Measurements from ENCODE around the gene LOXL1. TPM values are rescaled to one million over a fixed set of nuclear protein-coding genes. Genes with fewer than 3 reads are reported as not detected.
"Not testable (repeated sequence)": the region's sequence is repeated elsewhere in the genome, so short reads cannot be mapped to it uniquely, and the experiment has no call there.

Gene LOXL1
- total RNA-seq, 1 donor from 2014 or later = 5.3 TPM

GRCh38 chr15:73972984-73973682 is 46.9 kb downstream of the LOXL1 start:
- peak; percentile 68 for DNase-seq (ENCODE audit: low read depth)

GRCh38 chr15:73973683-73974200 is 47.5 kb downstream of the LOXL1 start:
- FAIRE-seq; H3K36me3 ChIP-seq (ENCODE audit: control insufficient read depth, insufficient read depth, low read length); DNase-seq (ENCODE audit: low read depth); H3K4me3 ChIP-seq (ENCODE audit: low read depth, low read length); H3K27me3 ChIP-seq (ENCODE audit: control insufficient read depth, insufficient read depth, low read length): not testable (repeated sequence)

More at GRCh38 chr15:73972984-73973682, 46.9 kb downstream of the LOXL1 start:
- Histone ChIP-seq H3K36me3 (ENCODE audit: control insufficient read depth, insufficient read depth, low read length) (no peaks in the 10 kb centered on the region), H3K27me3 (ENCODE audit: control insufficient read depth, insufficient read depth, low read length) (no peaks in the 10 kb centered on the region), H3K4me3 (ENCODE audit: low read depth, low read length) (no peak overlapping the region)
- FAIRE-seq = no peak
- peak; percentile 96 for TF ChIP-seq CTCF (IDR thresholded peaks at IDR 0.05; ENCODE audit: insufficient read depth, low read length, severe bottlenecking)

- H3K27me3 ChIP-seq (ENCODE audit: control insufficient read depth, insufficient read depth, low read length); DNase-seq (ENCODE audit: low read depth); H3K36me3 ChIP-seq (ENCODE audit: control insufficient read depth, insufficient read depth, low read length); H3K4me3 ChIP-seq (ENCODE audit: low read depth, low read length); FAIRE-seq: not testable (repeated sequence)
Observed at GRCh38 chr15:73975440-73976125, 49.3 kb downstream of the LOXL1 start.

GRCh38 chr15:73978896-73979295 is 52.6 kb downstream of the LOXL1 start:
- no peak for TF ChIP-seq CTCF (IDR thresholded peaks at IDR 0.05; ENCODE audit: insufficient read depth, low read length, severe bottlenecking)
- DNase-seq (ENCODE audit: low read depth) = no peak
- Histone ChIP-seq H3K36me3 (ENCODE audit: control insufficient read depth, insufficient read depth, low read length) (no peaks in the 10 kb centered on the region), H3K27me3 (ENCODE audit: control insufficient read depth, insufficient read depth, low read length) (no peaks in the 10 kb centered on the region), H3K4me3 (ENCODE audit: low read depth, low read length) (no peak overlapping the region)
- FAIRE-seq = no peak

- FAIRE-seq (no peak), DNase-seq (ENCODE audit: low read depth) (no peak)
- H3K27me3 ChIP-seq (ENCODE audit: control insufficient read depth, insufficient read depth, low read length) = no peaks in the 10 kb centered on the region
- H3K4me3 ChIP-seq (ENCODE audit: low read depth, low read length) = no peak overlapping the region
- H3K36me3 ChIP-seq (ENCODE audit: control insufficient read depth, insufficient read depth, low read length) = peaks cover 1% of the 10 kb centered on the region
- TF ChIP-seq CTCF (IDR thresholded peaks at IDR 0.05; ENCODE audit: insufficient read depth, low read length, severe bottlenecking) = no peak
Observed at GRCh38 chr15:73979636-73980035, 53.4 kb downstream of the LOXL1 start.

- TF ChIP-seq CTCF (IDR thresholded peaks at IDR 0.05; ENCODE audit: insufficient read depth, low read length, severe bottlenecking) = no peak
- H3K36me3 ChIP-seq (ENCODE audit: control insufficient read depth, insufficient read depth, low read length) = peaks cover 1% of the 10 kb centered on the region
- FAIRE-seq (peak; percentile 43), DNase-seq (ENCODE audit: low read depth) (peak; percentile 67)
- H3K4me3 ChIP-seq (ENCODE audit: low read depth, low read length) = no peak overlapping the region
- no peaks in the 10 kb centered on the region for H3K27me3 ChIP-seq (ENCODE audit: control insufficient read depth, insufficient read depth, low read length)
Observed at GRCh38 chr15:73981761-73982221, 55.5 kb downstream of the LOXL1 start.
